ENCODE data around the gene HSPA12A.

Gene HSPA12A

GRCh38 chr10:116626815-116627214 is 115.6 kb downstream of the HSPA12A start:
- no peak for DNase-seq

GRCh38 chr10:116625845-116626244 is 116.5 kb downstream of the HSPA12A start:
- DNase-seq = no peak

GRCh38 chr10:116621934-116622655 is 120.3 kb downstream of the HSPA12A start:
- no peak for DNase-seq

GRCh38 chr10:116621476-116621875 is 120.9 kb downstream of the HSPA12A start:
- no peak for DNase-seq
